Naive thymus-derived CD4-positive, alpha-beta T cell (primary cell): Measurements from ENCODE around the gene PRKCB. TPM values are rescaled to one million over a fixed set of nuclear protein-coding genes. Genes with fewer than 3 reads are reported as not detected.

Experiments used
- ATAC-seq: fragments of 150-1000 bp; cut with Tn5 transposase; 2 replicates; pipeline ENCODE4 v1.10.0; 2021; ENCODE audit warnings: mild to moderate bottlenecking, moderate library complexity
- CTCF ChIA-PET: fragments of 350-600 bp; sonication (Branson Sonifier 250); formaldehyde crosslinking; loops from one replicate; lab custom pipeline; 2021; ENCODE audit warnings: antibody characterized with exemption; lab: Charles Lee
- POLR2A ChIA-PET: fragments of 350-600 bp; sonication (Branson Sonifier 250); formaldehyde crosslinking; loops from one replicate; lab custom pipeline; 2021; ENCODE audit warnings: antibody characterized with exemption, inconsistent platforms; lab: Charles Lee
- DNase-seq, 9 donors: peaks; one replicate each; pipeline versions ENCODE4 v3.0.0 to v3.0.0-alpha.2; 2020 to 2022; ENCODE audit warnings: mixed read lengths in 1 of 9
- H3K27ac ChIP-seq: one replicate; pipeline ENCODE4 v1.7.0; 2013; ENCODE audit warnings: mild to moderate bottlenecking, low read depth, low read length, moderate library complexity
- H3K27me3 ChIP-seq, 2 donors: one replicate each; pipeline ENCODE4 v1.7.0; 2013; ENCODE audit warnings: low read length in 2 of 2, mild to moderate bottlenecking in 2 of 2, moderate library complexity in 2 of 2; ENCODE audit not compliant: control insufficient read depth in 2 of 2, insufficient read depth in 2 of 2
- H3K36me3 ChIP-seq, 3 experiments: 1 replicate in 2 of 3; 2 replicates in 1 of 3; pipeline ENCODE4 v1.7.0; 2013; ENCODE audit warnings: low read length in 3 of 3, mild to moderate bottlenecking in 3 of 3, moderate library complexity in 1 of 3; ENCODE audit not compliant: insufficient read depth in 3 of 3, control insufficient read depth in 2 of 3
- H3K4me1 ChIP-seq, 2 donors: one replicate each; pipeline ENCODE4 v1.7.0; 2013; ENCODE audit warnings: low read length in 2 of 2, mild to moderate bottlenecking in 2 of 2, moderate library complexity in 1 of 2; ENCODE audit not compliant: control insufficient read depth in 2 of 2, insufficient read depth in 2 of 2
- H3K4me3 ChIP-seq: 2 replicates; pipeline ENCODE4 v1.7.0; 2013; ENCODE audit warnings: mild to moderate bottlenecking, low read length
- H3K9me3 ChIP-seq, 3 experiments: 1 replicate in 2 of 3; 2 replicates in 1 of 3; pipeline ENCODE4 v1.7.0; 2013; ENCODE audit warnings: low read length in 3 of 3; ENCODE audit not compliant: control insufficient read depth in 2 of 3
- H3K27ac Mint-ChIP-seq, 9 donors: one replicate each; pipeline ENCODE4 v1.8.0; 2020 to 2022; ENCODE audit warnings: mixed read lengths in 9 of 9, mild to moderate bottlenecking in 8 of 9, moderate library complexity in 5 of 9, inconsistent platforms in 2 of 9
- H3K27me3 Mint-ChIP-seq, 5 donors: one replicate each; pipeline ENCODE4 v1.8.0; 2021 to 2022; ENCODE audit warnings: mixed read lengths in 5 of 5, mild to moderate bottlenecking in 1 of 5
- H3K36me3 Mint-ChIP-seq, 5 donors: one replicate each; pipeline ENCODE4 v1.8.0; 2020 to 2022; ENCODE audit warnings: mixed read lengths in 5 of 5, mild to moderate bottlenecking in 3 of 5, inconsistent platforms in 1 of 5
- H3K4me1 Mint-ChIP-seq, 7 donors: one replicate each; pipeline ENCODE4 v1.8.0; 2020 to 2022; ENCODE audit warnings: mixed read lengths in 7 of 7, mild to moderate bottlenecking in 3 of 7, inconsistent platforms in 1 of 7
- H3K4me3 Mint-ChIP-seq, 10 donors: one replicate each; pipeline ENCODE4 v1.8.0; 2020 to 2022; ENCODE audit warnings: mild to moderate bottlenecking in 10 of 10, mixed read lengths in 10 of 10, moderate library complexity in 6 of 10, inconsistent platforms in 2 of 10
- H3K9me3 Mint-ChIP-seq, 11 donors: one replicate each; pipeline ENCODE4 v1.8.0; 2020 to 2022; ENCODE audit warnings: mixed read lengths in 11 of 11, mild to moderate bottlenecking in 4 of 11, inconsistent platforms in 1 of 11, moderate library complexity in 1 of 11
- intact Hi-C, 2 donors: fragments of 100-400 bp; cut with micrococcal nuclease; formaldehyde crosslinking; loops; one replicate each; pipeline ENCODE4 v1.15.1; 2023
- polyA plus RNA-seq, 2 donors: library from polyadenylated mRNA; unstranded; fragments of 300-500 nt; fragmentation: Illumina TruSeq; gene quantifications; one replicate each; pipeline ENCODE4 v1.2.3, GENCODE V29; 2021
- total RNA-seq, 6 experiments: library from RNA in 5 of 6; stranded (reverse) in 5 of 6; gene quantifications; 1 replicate in 5 of 6; 2 replicates in 1 of 6; pipeline ENCODE4 v1.2.3 and lab custom pipeline; 2021 to 2026

Gene PRKCB
- total and polyA plus RNA-seq, 7 experiments from 2014 or later = 32.4 to 180 (median 72.9) TPM

DNA sequence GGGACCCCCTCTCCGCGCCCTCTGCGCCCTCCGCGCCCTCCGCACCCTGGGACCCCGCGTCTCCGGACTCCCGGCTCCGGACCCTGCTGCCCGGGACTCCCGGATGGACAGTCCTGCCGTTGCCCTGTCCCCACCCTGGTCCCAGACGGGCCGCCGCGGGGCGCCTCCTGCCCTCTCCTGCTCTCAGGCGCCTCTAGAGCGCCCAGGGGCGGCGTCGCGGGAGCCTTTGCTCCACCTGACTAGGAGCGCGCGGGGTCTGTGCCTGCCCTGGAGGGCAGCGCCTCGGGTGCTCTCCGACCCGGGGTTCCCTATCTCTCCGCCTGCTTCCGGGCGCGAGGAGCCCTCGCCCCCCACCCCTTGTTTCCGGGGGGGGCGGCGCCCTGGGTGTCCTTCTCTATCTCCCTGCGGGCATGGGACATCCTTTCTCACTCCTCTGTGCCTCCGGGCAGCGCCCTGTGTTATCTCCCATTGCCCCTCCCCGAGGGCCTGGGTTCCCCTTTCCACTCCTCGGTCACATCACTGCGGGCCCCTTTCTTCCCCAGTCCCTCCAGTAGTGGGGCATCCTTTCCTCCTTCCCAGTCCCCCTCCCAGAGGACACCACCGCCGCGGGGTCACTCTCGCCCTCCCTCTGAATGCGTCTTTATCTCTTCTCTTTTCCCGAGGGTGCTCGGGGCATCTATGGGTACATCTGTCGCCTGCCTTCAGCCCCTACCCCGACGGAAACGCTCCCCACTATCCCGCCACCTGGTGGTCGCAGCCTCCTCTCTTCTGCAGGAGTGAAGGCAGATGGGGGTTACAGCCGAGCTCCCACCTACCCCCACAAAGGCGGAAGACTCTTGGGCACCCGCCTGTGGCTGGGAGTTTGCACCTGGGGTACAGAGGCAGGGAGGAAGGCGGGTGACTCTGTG, 875 bp downstream of the PRKCB start:
- peaks cover 0 to 2% (median 0%) of the 10 kb centered on the region in 11 donors for H3K9me3 Mint-ChIP-seq
- H3K36me3 Mint-ChIP-seq = peaks cover 0 to 17% (median 7%) of the 10 kb centered on the region in 5 donors
- DNase-seq (peak; percentile 31 to 52 (median 41)), ATAC-seq (peak; percentile 45)
- H3K27ac Mint-ChIP-seq = peak overlapping the region; percentile 68 to 95 (median 83)
- Histone ChIP-seq H3K4me3 (peak overlapping the region; percentile 55), H3K27ac (peak overlapping the region; percentile 65), H3K27me3 (no peaks in the 10 kb centered on the region), H3K9me3 (no peaks in the 10 kb centered on the region), H3K4me1 (peaks cover 28 to 37% of the 10 kb centered on the region in 2 donors), H3K36me3 (no peaks in the 10 kb centered on the region)
- intact Hi-C loops = loop anchor here (1.0 to 5.0 kb wide), 4 partner anchors 27 to 178 kb away; no protein-coding TSS in a partner anchor
- POLR2A ChIA-PET = interaction anchor here (0.9 to 1.0 kb wide), 4 partner anchors 9 to 110 kb away, joined by 3 to 5 read pairs (median 3); no protein-coding TSS in a partner anchor
- H3K27me3 Mint-ChIP-seq = no peaks in the 10 kb centered on the region
- H3K4me1 Mint-ChIP-seq = peaks cover 53 to 70% (median 64%) of the 10 kb centered on the region in 7 donors
- peak overlapping the region; percentile 88 to 99 (median 97) for H3K4me3 Mint-ChIP-seq
- CTCF ChIA-PET = interaction anchor here (0.6 to 2.1 kb wide), 5 partner anchors 10 to 180 kb away, joined by 3 to 7 read pairs (median 4); no protein-coding TSS in a partner anchor

DNA sequence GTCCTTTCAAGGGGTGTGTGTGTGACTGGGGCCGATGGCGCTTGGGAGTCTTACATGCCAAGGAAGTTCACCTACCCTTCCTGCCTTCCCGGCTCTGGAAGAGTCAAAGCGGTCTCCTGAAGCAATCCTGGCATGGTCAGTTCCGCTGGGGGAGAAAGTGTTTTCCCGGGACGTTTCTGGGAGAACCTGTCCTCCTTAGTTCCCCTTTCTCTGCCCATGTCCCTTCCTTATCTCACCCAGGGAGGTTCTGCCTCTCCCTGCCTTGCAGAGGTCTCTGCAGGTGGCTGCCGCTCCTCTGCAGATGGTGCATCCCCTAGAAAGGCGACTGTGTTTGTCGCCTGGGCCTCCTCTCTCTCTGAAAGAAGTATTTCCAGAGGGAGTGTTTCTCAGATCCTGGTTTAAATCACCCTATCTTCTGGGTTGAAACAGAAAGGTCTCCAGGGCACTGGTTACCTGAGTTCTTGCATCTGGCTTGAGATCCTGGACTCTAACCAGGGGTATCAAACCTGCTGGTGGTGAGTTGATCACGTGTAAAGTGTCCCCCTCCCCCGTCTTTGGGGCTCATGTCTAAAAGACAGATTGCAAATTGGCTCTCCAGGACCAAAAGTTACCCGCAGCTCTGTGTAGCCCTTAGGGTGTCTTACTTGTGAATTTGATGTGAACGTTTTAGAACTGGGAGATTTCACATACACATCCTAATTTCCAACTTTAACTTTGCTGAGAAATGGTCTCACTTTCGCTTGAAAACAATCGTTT, 1.9 kb downstream of the PRKCB start:
- Histone ChIP-seq H3K4me1 (peaks cover 35 to 37% of the 10 kb centered on the region in 2 donors), H3K27ac (peak overlapping the region; percentile 65), H3K4me3 (peak overlapping the region; percentile 55), H3K36me3 (no peaks in the 10 kb centered on the region), H3K27me3 (no peaks in the 10 kb centered on the region), H3K9me3 (no peaks in the 10 kb centered on the region)
- CTCF ChIA-PET = interaction anchor here (0.9 to 2.1 kb wide), 4 partner anchors 11 to 172 kb away, joined by 3 to 7 read pairs (median 4); no protein-coding TSS in a partner anchor
- no peak for DNase-seq
- ATAC-seq = no peak
- peaks cover 0 to 23% (median 7%) of the 10 kb centered on the region in 5 donors for H3K36me3 Mint-ChIP-seq
- intact Hi-C loops = loop anchor here (1.0 to 5.0 kb wide), 4 partner anchors 26 to 177 kb away; no protein-coding TSS in a partner anchor
- POLR2A ChIA-PET = interaction anchor here (0.5 to 1.4 kb wide), 6 partner anchors 8 to 1223 kb away, joined by 3 to 5 read pairs (median 4); no protein-coding TSS in a partner anchor
- peaks cover 0 to 2% (median 0%) of the 10 kb centered on the region in 11 donors for H3K9me3 Mint-ChIP-seq
- H3K27me3 Mint-ChIP-seq = no peaks in the 10 kb centered on the region
- H3K4me1 Mint-ChIP-seq = peaks cover 57 to 79% (median 73%) of the 10 kb centered on the region in 7 donors
- H3K4me3 Mint-ChIP-seq = peak overlapping the region; percentile 88 to 99 (median 97)
- H3K27ac Mint-ChIP-seq = peak overlapping the region in 8 of 9 donors; percentile 68 to 95 (median 82)

DNA sequence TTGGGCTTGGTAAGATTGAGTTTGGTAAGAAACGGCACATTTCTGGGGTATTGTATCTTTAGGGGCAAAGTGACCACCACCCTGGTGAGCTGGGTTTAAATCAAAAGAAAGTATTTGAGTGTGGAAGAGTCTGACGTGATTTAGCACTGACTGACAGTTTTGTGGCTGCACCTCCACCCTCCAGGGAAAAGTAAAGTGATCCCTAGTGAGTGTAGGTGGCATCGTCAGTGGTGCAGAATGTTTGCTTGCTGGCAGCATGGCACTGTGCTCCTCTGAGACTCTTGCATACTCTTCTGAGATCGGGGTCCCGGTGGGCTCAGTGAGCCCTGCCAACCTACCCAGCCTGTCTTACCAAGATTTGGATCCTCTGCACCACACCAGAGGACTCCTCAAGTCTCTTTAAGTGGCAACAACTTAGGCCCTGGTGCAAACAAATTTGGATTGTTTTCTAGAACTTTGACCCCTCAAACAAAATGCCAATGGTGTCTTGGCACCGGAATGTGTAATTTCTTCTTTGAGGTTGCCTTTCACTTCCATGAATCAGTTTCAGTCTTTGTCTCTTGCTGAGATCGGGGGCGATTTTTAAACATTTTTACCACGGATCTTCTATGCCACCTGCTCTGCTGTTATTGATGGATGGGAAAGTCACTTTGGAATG, 2.8 kb downstream of the PRKCB start:
- H3K4me3 Mint-ChIP-seq = peak overlapping the region; percentile 39 to 99 (median 92)
- no peak for DNase-seq
- H3K9me3 Mint-ChIP-seq = peaks cover 0 to 2% (median 0%) of the 10 kb centered on the region in 11 donors
- Histone ChIP-seq H3K9me3 (no peaks in the 10 kb centered on the region), H3K27me3 (no peaks in the 10 kb centered on the region), H3K27ac (no peak overlapping the region), H3K36me3 (no peaks in the 10 kb centered on the region), H3K4me3 (no peak overlapping the region), H3K4me1 (peaks cover 35% of the 10 kb centered on the region in 2 donors)
- ChIA-PET POLR2A (interaction anchor here (0.5 to 1.4 kb wide), 2 partner anchors 8 to 170 kb away, joined by 4 to 5 read pairs; no protein-coding TSS in a partner anchor), CTCF (interaction anchor here (1.0 to 2.1 kb wide), 2 partner anchors 34 to 171 kb away, joined by 4 to 7 read pairs; no protein-coding TSS in a partner anchor)
- no peak for ATAC-seq
- H3K4me1 Mint-ChIP-seq = peaks cover 57 to 79% (median 71%) of the 10 kb centered on the region in 7 donors
- H3K27ac Mint-ChIP-seq = peak overlapping the region in 7 of 9 donors; percentile 26 to 93 (median 68)
- H3K36me3 Mint-ChIP-seq = peaks cover 0 to 23% (median 8%) of the 10 kb centered on the region in 5 donors
- intact Hi-C loops = loop anchor here in 1 of 2 donors (5.0 kb wide), 1 partner anchor 44 kb away; no protein-coding TSS in a partner anchor
- H3K27me3 Mint-ChIP-seq = no peaks in the 10 kb centered on the region

DNA sequence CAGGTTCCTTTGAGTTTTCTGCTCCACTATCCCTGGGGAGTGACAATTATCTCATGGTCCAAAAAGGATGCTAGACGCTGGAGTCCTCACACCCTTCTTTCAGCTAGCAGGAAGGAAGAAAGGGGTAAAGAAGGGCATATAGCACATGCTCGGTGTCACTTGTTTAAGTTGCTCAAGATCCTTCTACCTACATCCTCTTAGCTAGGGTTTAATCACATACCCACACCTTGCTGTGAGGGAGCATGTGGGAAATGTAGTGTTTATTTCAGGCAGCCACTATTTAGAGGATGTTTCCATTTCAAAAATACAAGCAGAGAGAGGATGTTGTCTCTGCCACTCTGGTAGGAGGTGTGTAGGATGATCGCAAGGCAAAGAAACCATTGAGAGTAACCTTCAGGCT, 4.5 kb downstream of the PRKCB start:
- peak overlapping the region in 9 of 10 donors; percentile 14 to 67 (median 33) for H3K4me3 Mint-ChIP-seq

DNA sequence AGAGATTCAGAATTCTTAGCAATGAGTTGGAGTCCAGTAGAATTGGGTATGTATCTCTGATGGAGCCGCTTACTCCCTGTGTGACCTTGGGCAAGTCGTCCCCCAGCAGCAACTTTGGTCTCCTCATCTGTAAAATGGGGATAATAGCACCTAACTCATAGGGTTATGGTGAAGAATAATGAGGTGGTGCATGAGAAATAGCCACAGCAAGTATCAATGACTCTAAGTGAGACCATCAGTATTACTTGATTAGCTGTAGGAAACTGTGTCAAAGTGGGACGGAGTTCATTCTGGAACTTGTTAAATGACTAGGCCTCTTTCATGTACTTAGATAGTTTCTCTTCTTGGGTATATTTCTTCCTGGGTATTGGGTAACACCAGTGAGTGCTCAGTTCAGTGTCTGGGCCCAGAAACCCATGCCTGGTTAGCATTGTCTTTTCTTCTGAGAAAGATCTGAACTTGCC, 6.4 kb downstream of the PRKCB start:
- ChIA-PET CTCF (no interaction called here), POLR2A (interaction anchor here (1.2 to 1.3 kb wide), 4 partner anchors 8 to 21 kb away, joined by 3 to 4 read pairs (median 3); no protein-coding TSS in a partner anchor)
- Mint-ChIP-seq H3K27ac (peak overlapping the region in 7 of 9 donors; percentile 24 to 85 (median 75)), H3K4me1 (peaks cover 51 to 83% (median 72%) of the 10 kb centered on the region in 7 donors), H3K36me3 (peaks cover 7 to 43% (median 17%) of the 10 kb centered on the region in 5 donors), H3K27me3 (no peaks in the 10 kb centered on the region), H3K9me3 (peaks cover 0 to under 1% (median 0%) of the 10 kb centered on the region in 11 donors), H3K4me3 (peak overlapping the region in 1 of 10 donors; percentile 51)
- no peaks in the 10 kb centered on the region for H3K36me3 ChIP-seq
- intact Hi-C loops = no loop called here
- no peak overlapping the region for H3K27ac ChIP-seq
- no peak for DNase-seq
- peaks cover 24 to 27% of the 10 kb centered on the region in 2 donors for H3K4me1 ChIP-seq
- H3K4me3 ChIP-seq = no peak overlapping the region
- no peaks in the 10 kb centered on the region for H3K27me3 ChIP-seq
- no peaks in the 10 kb centered on the region for H3K9me3 ChIP-seq
- ATAC-seq = peak; percentile 29

More for the DNA sequence above, 4.5 kb downstream of the PRKCB start:
- Histone ChIP-seq H3K36me3 (no peaks in the 10 kb centered on the region), H3K4me1 (peaks cover 22 to 29% of the 10 kb centered on the region in 2 donors), H3K27me3 (no peaks in the 10 kb centered on the region), H3K27ac (peak overlapping the region; percentile 28), H3K9me3 (no peaks in the 10 kb centered on the region), H3K4me3 (no peak overlapping the region)
- DNase-seq = peak in 4 of 9 donors; percentile 13 to 29 (median 17)
- POLR2A ChIA-PET = interaction anchor here (1.2 to 1.6 kb wide), 2 partner anchors 22 to 24 kb away, joined by 3 to 7 read pairs; no protein-coding TSS in a partner anchor
- Mint-ChIP-seq H3K27me3 (no peaks in the 10 kb centered on the region), H3K4me1 (peaks cover 47 to 75% (median 64%) of the 10 kb centered on the region in 7 donors), H3K36me3 (peaks cover 7 to 34% (median 17%) of the 10 kb centered on the region in 5 donors), H3K9me3 (peaks cover 0 to 2% (median 0%) of the 10 kb centered on the region in 11 donors), H3K27ac (peak overlapping the region in 8 of 9 donors; percentile 3 to 84 (median 68))
- CTCF ChIA-PET = interaction anchor here (0.7 to 1.2 kb wide), 2 partner anchors 30 to 40 kb away, joined by 3 read pairs; no protein-coding TSS in a partner anchor
- intact Hi-C loops = no loop called here
- no peak for ATAC-seq
